HCT116 (cell line): Measurements from ENCODE around the gene TYMS. TPM values are rescaled to one million over a fixed set of nuclear protein-coding genes. Genes with fewer than 3 reads are reported as not detected.

Experiments
- ATAC-seq: fragments of 200-7000 bp; cut with Tn5 transposase; 2 replicates; pipeline ENCODE4 v1.9.1; 2020; ENCODE audit warnings: mild to moderate bottlenecking, moderate library complexity
- BruUV-seq: library from RNA; stranded (reverse); fragments of 400-500 nt; replicated peaks from 2 replicates; lab custom pipeline; 2021; lab: Mats Ljungman, UMichigan
- CTCF ChIA-PET: fragments of 300-600 bp; sonication (Branson Sonifier 250); formaldehyde crosslinking; loops from one replicate; lab custom pipeline; 2021; ENCODE audit warnings: antibody characterized with exemption; lab: Charles Lee
- POLR2A ChIA-PET: fragments of 300-600, 350-600 bp; sonication (Branson Sonifier 250); formaldehyde crosslinking; loops from one replicate; lab custom pipeline; 2021; ENCODE audit warnings: antibody characterized with exemption; lab: Charles Lee
- RAD21 ChIA-PET, 2 experiments: fragments of 300-600 bp; sonication (Branson Sonifier 250); formaldehyde crosslinking; loops; one replicate each; lab custom pipeline; 2023; ENCODE audit warnings: low total read pairs in 2 of 2; ENCODE audit not compliant: uncharacterized antibody in 2 of 2, unreplicated experiment in 2 of 2, low non-redundant PET in 1 of 2; lab: Charles Lee
- DNase-seq: peaks from one replicate; pipeline ENCODE4 v3.0.0-alpha.2; 2010; ENCODE audit warnings: low read depth, low spot score
- H2AFZ ChIP-seq: fragments of 200-600 bp; shearing (Covaris generic), sonication (generic); 2 replicates; pipeline ENCODE4 v1.6.1; 2017; ENCODE audit warnings: low read depth, mixed run types, mixed read lengths, antibody characterized with exemption, low read length; ENCODE audit not compliant: poor library complexity, severe bottlenecking
- H3K27ac ChIP-seq: 2 replicates; pipeline ENCODE4 v1.5.1; 2012; ENCODE audit warnings: low read depth, low read length
- H3K27me3 ChIP-seq: fragments of 200-600 bp; sonication (generic); 2 replicates; pipeline ENCODE4 v1.6.1; 2016; ENCODE audit warnings: mixed run types, low read length, mixed read lengths; ENCODE audit not compliant: insufficient read depth
- H3K36me3 ChIP-seq, 2 experiments: fragments of 200-500 bp in 1 of 2; fragments of 200-600 bp in 1 of 2; sonication (Bioruptor generic) in 1 of 2; sonication (generic) in 1 of 2; 2 replicates each; pipeline versions ENCODE4 v1.5.1 to v1.6.1; 2014 to 2016; ENCODE audit warnings: low read length in 2 of 2, inconsistent platforms in 1 of 2, mixed read lengths in 1 of 2, mixed run types in 1 of 2; ENCODE audit not compliant: insufficient read depth in 2 of 2, control insufficient read depth in 1 of 2
- H3K4me1 ChIP-seq, 2 experiments: fragments of 200-600 bp in 1 of 2; sonication (generic) in 1 of 2; 2 replicates each; pipeline versions ENCODE4 v1.5.1 to v1.6.1; 2012 to 2017; ENCODE audit warnings: low read length in 2 of 2, inconsistent platforms in 1 of 2, mild to moderate bottlenecking in 1 of 2, mixed read lengths in 1 of 2, mixed run types in 1 of 2, moderate library complexity in 1 of 2; ENCODE audit not compliant: insufficient read depth in 2 of 2, control insufficient read depth in 1 of 2
- H3K4me2 ChIP-seq: fragments of 200-600 bp; sonication (generic); 2 replicates; pipeline ENCODE4 v1.6.1; 2017; ENCODE audit warnings: mixed run types, low read length, mixed read lengths
- H3K4me3 ChIP-seq, 2 experiments: fragments of 200-600 bp in 1 of 2; sonication (generic) in 1 of 2; replicated peaks in 1 of 2; 2 replicates each; pipeline ENCODE4 v1.5.1; 2011 to 2016; ENCODE audit warnings: low read length in 2 of 2, control low read depth in 1 of 2, low read depth in 1 of 2, mild to moderate bottlenecking in 1 of 2, mixed read lengths in 1 of 2, mixed run types in 1 of 2
- H3K79me2 ChIP-seq: fragments of 200-600 bp; sonication (generic); 2 replicates; pipeline ENCODE4 v1.6.1; 2017; ENCODE audit warnings: mild to moderate bottlenecking, mixed run types, low read length, moderate library complexity, mixed read lengths; ENCODE audit not compliant: insufficient read depth
- H3K9ac ChIP-seq: fragments of 200-600 bp; sonication (generic); 2 replicates; pipeline ENCODE4 v1.6.1; 2016; ENCODE audit warnings: low read length, mixed read lengths
- H3K9me2 ChIP-seq: fragments of 200-600 bp; sonication (generic), shearing (Covaris generic); 2 replicates; pipeline ENCODE4 v1.6.1; 2017; ENCODE audit warnings: mixed run types, mild to moderate bottlenecking, moderate library complexity; ENCODE audit not compliant: insufficient read depth
- H3K9me3 ChIP-seq, 2 experiments: fragments of 200-500 bp in 1 of 2; fragments of 200-600 bp in 1 of 2; sonication (Bioruptor generic) in 1 of 2; sonication (generic) in 1 of 2; 2 replicates each; pipeline ENCODE4 v1.6.1; 2014 to 2017; ENCODE audit warnings: low read length in 2 of 2, mixed read lengths in 2 of 2, inconsistent platforms in 1 of 2, low read depth in 1 of 2, mild to moderate bottlenecking in 1 of 2, mixed run types in 1 of 2, moderate library complexity in 1 of 2; ENCODE audit not compliant: control insufficient read depth in 1 of 2, insufficient read depth in 1 of 2
- H4K20me1 ChIP-seq: fragments of 200-600 bp; sonication (generic), shearing (Covaris generic); 2 replicates; pipeline ENCODE4 v1.6.1; 2017; ENCODE audit warnings: mixed run types, mild to moderate bottlenecking, moderate library complexity; ENCODE audit not compliant: insufficient read depth
- ATF3 ChIP-seq: IDR thresholded peaks from 2 replicates; pipeline ENCODE4 v1.6.1; 2012
- CBX3 ChIP-seq: IDR thresholded peaks from 2 replicates; pipeline ENCODE4 v1.6.1; 2012; ENCODE audit warnings: low read depth
- EGR1 ChIP-seq: IDR thresholded peaks from 2 replicates; pipeline ENCODE4 v1.6.1; 2012; ENCODE audit warnings: low read depth
- ELF1 ChIP-seq: IDR thresholded peaks from 2 replicates; pipeline ENCODE4 v1.6.1; 2012; ENCODE audit warnings: low read depth, borderline replicate concordance
- EZH2 ChIP-seq: fragments of 200-600 bp; sonication (generic); IDR thresholded peaks from 2 replicates; pipeline ENCODE4 v1.6.1; 2017; ENCODE audit warnings: antibody characterized with exemption, mixed run types
- EZH2phosphoT487 ChIP-seq: fragments of 200-600 bp; IDR thresholded peaks from 2 replicates; pipeline ENCODE4 v1.6.1; 2018; ENCODE audit warnings: antibody characterized with exemption, borderline replicate concordance
- FOSL1 ChIP-seq: IDR thresholded peaks from 2 replicates; pipeline ENCODE4 v1.6.1; 2012; ENCODE audit warnings: low read depth
- JUND ChIP-seq: IDR thresholded peaks from 2 replicates; pipeline ENCODE4 v1.6.1; 2012
- MAX ChIP-seq: IDR thresholded peaks from 2 replicates; pipeline ENCODE4 v1.6.1; 2012
- POLR2A ChIP-seq: IDR thresholded peaks from 2 replicates; pipeline ENCODE4 v1.7.0; 2011; ENCODE audit warnings: borderline replicate concordance; ENCODE audit not compliant: insufficient read depth, insufficient read length; ENCODE audit errors: extremely low read depth
- POLR2AphosphoS5 ChIP-seq: IDR thresholded peaks from 2 replicates; pipeline ENCODE4 v1.6.1; 2011; ENCODE audit warnings: mild to moderate bottlenecking, low read depth, low read length, moderate library complexity
- RAD21 ChIP-seq: IDR thresholded peaks from 2 replicates; pipeline ENCODE4 v1.6.1; 2012; ENCODE audit warnings: low read depth, mild to moderate bottlenecking
- SIN3A ChIP-seq: IDR thresholded peaks from 2 replicates; pipeline ENCODE4 v1.6.1; 2012; ENCODE audit warnings: low read depth
- SP1 ChIP-seq: IDR thresholded peaks from 2 replicates; pipeline ENCODE4 v1.6.1; 2012; ENCODE audit warnings: low read depth
- TCF7L2 ChIP-seq: IDR thresholded peaks from 2 replicates; pipeline ENCODE4 v1.7.0; 2011; ENCODE audit warnings: borderline replicate concordance, inconsistent platforms; ENCODE audit not compliant: insufficient read depth, insufficient read length; ENCODE audit errors: extremely low read depth
- ZBTB33 ChIP-seq: IDR thresholded peaks from 2 replicates; pipeline ENCODE4 v1.6.1; 2011; ENCODE audit warnings: mild to moderate bottlenecking, low read length, moderate library complexity; ENCODE audit not compliant: insufficient replicate concordance; ENCODE audit errors: extremely low read depth
- ZFX ChIP-seq: fragments of 450-650 bp; IDR thresholded peaks from 2 replicates; pipeline ENCODE4 v1.6.1; 2017
- ZNF274 ChIP-seq: fragments of 200-500 bp; sonication (Bioruptor generic); IDR thresholded peaks from 2 replicates; pipeline ENCODE4 v1.6.1; 2014; ENCODE audit warnings: mild to moderate bottlenecking, low read depth, low read length, inconsistent platforms
- intact Hi-C: fragments of 100-400 bp; cut with micrococcal nuclease; formaldehyde crosslinking; loops from 2 replicates; pipeline ENCODE4 v1.10.0; 2022
- total RNA-seq: library from RNA; stranded (reverse); gene quantifications from one replicate; pipeline ENCODE4 v1.2.1, GENCODE V29; 2021; ENCODE audit not compliant: unreplicated experiment
- TF ChIP-seq, protein P1 (sequence below), 3 experiments: fragments of 200-600 bp in 1 of 3; sonication (generic) in 1 of 3; IDR thresholded peaks in 2 of 3; conservative IDR thresholded peaks in 1 of 3; 2 replicates each; pipeline ENCODE4 v1.5.1; 2012 to 2017; ENCODE audit warnings: low read depth in 2 of 3, low read length in 2 of 3, antibody characterized with exemption in 1 of 3, borderline replicate concordance in 1 of 3, control low read depth in 1 of 3, mild to moderate bottlenecking in 1 of 3, mixed read lengths in 1 of 3, mixed run types in 1 of 3, moderate library complexity in 1 of 3; ENCODE audit not compliant: insufficient read depth in 1 of 3

TYMS gene
- total RNA-seq, 1 experiment from 2014 or later, result 245 TPM

DNA sequence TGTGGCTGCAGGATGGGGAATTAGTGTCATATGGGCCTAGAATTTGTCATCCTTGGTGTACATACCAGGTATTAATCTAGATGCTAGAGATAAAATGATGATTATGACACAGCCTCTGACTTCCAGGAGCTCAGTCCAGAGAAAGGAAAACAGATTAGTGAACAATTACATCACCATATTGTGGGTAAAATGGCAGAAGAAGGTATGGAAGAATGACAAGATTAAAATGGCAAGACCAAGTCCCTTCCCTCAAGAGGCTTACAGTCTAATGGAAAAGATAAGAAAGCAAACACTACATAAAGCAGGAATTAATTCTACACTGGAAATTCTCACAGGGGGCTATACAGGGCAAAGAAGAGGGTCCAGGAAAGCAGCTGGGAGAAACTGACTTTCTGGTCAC is 25.9 kb upstream of the TYMS start:
- BruUV-seq, result no TSS peak
- H3K4me3 ChIP-seq, result no peak overlapping the region
- no peak overlapping the region for H3K9ac ChIP-seq
- no peak for TF ChIP-seq FOSL1
- no peak for TF ChIP-seq EZH2
- no peak for TF ChIP-seq JUND
- no peak for TF ChIP-seq POLR2AphosphoS5
- TF ChIP-seq EZH2phosphoT487, result no peak
- no peak for TF ChIP-seq ATF3
- TF ChIP-seq POLR2A, result no peak
- TF ChIP-seq ZFX, result no peak
- TF ChIP-seq SP1, result no peak
- no peak for TF ChIP-seq SIN3A
- TF ChIP-seq RAD21, result no peak
- TF ChIP-seq, protein P1, sequence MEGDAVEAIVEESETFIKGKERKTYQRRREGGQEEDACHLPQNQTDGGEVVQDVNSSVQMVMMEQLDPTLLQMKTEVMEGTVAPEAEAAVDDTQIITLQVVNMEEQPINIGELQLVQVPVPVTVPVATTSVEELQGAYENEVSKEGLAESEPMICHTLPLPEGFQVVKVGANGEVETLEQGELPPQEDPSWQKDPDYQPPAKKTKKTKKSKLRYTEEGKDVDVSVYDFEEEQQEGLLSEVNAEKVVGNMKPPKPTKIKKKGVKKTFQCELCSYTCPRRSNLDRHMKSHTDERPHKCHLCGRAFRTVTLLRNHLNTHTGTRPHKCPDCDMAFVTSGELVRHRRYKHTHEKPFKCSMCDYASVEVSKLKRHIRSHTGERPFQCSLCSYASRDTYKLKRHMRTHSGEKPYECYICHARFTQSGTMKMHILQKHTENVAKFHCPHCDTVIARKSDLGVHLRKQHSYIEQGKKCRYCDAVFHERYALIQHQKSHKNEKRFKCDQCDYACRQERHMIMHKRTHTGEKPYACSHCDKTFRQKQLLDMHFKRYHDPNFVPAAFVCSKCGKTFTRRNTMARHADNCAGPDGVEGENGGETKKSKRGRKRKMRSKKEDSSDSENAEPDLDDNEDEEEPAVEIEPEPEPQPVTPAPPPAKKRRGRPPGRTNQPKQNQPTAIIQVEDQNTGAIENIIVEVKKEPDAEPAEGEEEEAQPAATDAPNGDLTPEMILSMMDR (IDR thresholded peaks at IDR 0.05 in 2 of 3, conservative IDR thresholded peaks at IDR 0.05 in 1 of 3; ENCODE audit: borderline replicate concordance in 1 of 3, insufficient read depth in 1 of 3, low read depth in 2 of 3, low read length in 2 of 3), result no peak
- TF ChIP-seq ZBTB33, result no peak
- no peak for TF ChIP-seq TCF7L2
- TF ChIP-seq EGR1, result no peak
- no peak for TF ChIP-seq MAX
- TF ChIP-seq ZNF274, result no peak
- TF ChIP-seq ELF1, result no peak
- TF ChIP-seq CBX3, result no peak
- H3K36me3 ChIP-seq, result no peaks in the 10 kb centered on the region
- DNase-seq, result no peak
- no peak overlapping the region for H3K4me2 ChIP-seq
- intact Hi-C loops, result no loop called here
- no peak overlapping the region for H2AFZ ChIP-seq
- CTCF ChIA-PET, result interaction anchor here (1.3 kb wide), 1 partner anchor 208 kb away, joined by 4 read pairs; no protein-coding TSS in a partner anchor
- no peaks in the 10 kb centered on the region for H3K9me2 ChIP-seq
- peaks cover 0 to 14% of the 10 kb centered on the region in 2 experiments; a peak in 1 of 4 replicates for H3K4me1 ChIP-seq
- no peaks in the 10 kb centered on the region for H3K27me3 ChIP-seq
- ATAC-seq, result no peak
- no peak overlapping the region for H3K27ac ChIP-seq
- no peaks in the 10 kb centered on the region for H3K79me2 ChIP-seq
- RAD21 ChIA-PET, result no interaction called here
- H3K9me3 ChIP-seq, result no peaks in the 10 kb centered on the region
- H4K20me1 ChIP-seq, result no peaks in the 10 kb centered on the region
- POLR2A ChIA-PET, result interaction anchor here (0.6 kb wide), 1 partner anchor 70 kb away, joined by 5 read pairs; no protein-coding TSS in a partner anchor
